Activated T-cell treated with anti-CD3 and anti-CD28 coated beads for 48 hours (primary cell): ENCODE results near the gene RPRD1B.

Experiments
- DNase-seq: peaks from one replicate; pipeline ENCODE4 v3.0.0-alpha.2; 2020; ENCODE audit warnings: low read depth

Gene RPRD1B, protein sequence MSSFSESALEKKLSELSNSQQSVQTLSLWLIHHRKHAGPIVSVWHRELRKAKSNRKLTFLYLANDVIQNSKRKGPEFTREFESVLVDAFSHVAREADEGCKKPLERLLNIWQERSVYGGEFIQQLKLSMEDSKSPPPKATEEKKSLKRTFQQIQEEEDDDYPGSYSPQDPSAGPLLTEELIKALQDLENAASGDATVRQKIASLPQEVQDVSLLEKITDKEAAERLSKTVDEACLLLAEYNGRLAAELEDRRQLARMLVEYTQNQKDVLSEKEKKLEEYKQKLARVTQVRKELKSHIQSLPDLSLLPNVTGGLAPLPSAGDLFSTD

DNA sequence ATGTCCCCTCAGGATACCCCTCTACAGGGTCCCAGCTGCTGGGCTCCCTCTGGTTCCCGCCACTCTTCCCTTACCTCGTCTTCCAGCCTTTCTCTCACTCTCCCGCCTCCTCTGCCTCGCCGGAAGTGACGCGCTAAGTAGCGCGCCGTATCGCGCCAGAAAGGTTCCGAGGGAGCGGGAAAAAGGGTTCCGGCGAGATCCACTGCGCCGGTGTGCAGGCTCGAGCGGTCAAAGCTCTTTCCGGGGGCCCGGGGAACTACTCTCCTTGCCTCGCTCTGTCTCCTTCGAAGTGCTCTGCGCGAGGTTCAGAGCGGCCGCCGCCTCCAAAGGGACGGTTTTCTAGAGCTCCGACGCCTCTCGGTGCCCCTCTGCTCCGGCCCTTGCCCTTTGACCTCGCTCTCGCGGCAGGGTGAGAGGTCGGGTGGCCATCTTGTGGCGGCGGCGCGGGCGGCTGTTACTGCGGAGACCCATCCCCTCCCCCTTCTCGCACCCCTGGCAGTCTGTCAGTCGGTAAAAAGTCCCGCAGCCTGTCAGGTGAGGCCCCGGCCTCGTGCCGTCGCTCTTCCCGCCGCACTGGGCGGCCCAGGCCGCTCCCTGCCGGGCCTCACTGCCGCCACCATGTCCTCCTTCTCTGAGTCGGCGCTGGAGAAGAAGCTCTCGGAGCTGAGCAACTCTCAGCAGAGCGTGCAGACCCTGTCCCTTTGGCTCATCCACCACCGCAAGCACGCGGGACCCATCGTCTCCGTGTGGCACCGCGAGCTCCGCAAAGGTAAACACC lies at the start of gene RPRD1B, which contains the start of gene TTI1:
Gene RPRD1B, plus strand, starts transcription at position 417 of the 778 bp plus-strand sequence. Its CDS starts 202 bp downstream, at position 619.
Gene TTI1, minus strand, starts transcription at position 127 of the 778 bp plus-strand sequence. CDS start 19,640 bp downstream, outside the sequence.
- peak; percentile 87 for DNase-seq

DNA sequence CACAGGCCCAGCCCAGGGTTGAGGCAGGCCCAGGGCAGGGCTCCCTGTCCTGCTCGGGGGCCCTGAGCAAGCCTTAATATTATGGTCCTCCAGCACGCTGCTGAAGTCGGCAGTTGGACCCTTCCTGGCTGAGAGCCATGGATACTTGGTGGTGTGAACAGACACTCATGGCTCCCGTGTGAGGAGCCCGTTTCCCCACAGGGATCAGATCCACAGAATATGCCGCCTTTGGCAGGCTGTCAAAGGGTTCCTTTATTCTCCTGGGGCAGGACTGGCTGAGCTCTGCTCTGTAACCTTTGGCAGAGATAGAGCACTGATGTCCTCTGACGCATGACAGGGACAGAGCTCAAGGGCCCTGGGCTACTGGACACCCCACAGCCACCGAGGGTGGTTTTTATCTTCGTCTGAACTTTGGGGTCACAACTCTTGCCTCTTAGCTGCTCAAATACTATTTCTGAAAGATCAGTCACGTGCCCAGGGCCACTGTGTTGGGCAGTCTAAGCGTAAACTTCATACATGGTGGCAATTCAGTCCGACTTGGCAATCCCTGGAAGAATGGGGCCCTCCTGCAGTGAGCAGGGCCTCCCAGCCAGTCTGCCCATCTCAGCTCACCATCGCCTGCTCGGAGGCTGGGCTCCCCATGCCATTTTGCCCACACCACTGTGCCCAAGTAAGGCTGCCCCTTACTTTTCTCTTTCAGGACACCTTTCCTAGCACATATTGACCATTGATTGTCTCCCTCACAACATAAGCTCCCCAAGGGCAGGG lies 49.3 kb upstream of the RPRD1B start:
- DNase-seq: no peak

DNA sequence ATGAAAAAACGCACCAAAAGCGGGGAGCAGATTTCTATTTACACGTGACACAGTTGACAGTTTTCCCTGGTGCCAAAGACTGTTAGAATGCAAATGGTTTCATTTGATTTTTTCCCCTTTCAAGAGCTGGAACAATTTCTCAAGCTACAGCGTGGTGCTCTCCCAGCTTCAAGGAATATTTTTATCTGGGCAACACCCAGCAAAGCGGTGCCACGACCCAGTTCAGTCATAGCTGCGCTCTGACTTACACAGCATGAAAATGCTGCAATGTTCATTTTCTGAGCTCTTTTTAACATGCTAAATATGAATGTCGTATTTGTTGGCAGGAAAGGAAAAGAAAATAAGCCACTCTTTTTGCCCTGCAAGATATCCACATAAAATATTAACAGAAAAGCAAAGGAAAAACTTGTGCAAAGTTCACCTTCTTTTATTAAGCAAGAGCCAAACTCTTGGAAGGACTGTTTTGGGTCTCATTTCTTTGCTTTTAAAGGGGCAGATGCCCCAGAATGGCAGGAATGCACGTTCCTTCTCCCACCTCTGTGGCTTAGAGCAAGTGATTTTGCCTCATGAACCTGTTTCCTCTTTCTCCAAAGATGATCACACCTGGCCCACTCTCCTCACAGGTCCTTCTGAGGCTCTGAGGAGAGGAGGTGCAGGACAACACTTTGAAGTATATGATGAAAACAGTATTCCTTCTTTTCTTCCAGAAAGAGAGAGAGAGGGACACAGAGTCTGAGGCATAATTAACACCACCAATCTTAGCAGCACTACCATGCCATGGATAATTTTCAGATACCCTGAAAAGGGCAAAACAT lies 47.3 kb upstream of the RPRD1B start:
- DNase-seq: no peak

DNA sequence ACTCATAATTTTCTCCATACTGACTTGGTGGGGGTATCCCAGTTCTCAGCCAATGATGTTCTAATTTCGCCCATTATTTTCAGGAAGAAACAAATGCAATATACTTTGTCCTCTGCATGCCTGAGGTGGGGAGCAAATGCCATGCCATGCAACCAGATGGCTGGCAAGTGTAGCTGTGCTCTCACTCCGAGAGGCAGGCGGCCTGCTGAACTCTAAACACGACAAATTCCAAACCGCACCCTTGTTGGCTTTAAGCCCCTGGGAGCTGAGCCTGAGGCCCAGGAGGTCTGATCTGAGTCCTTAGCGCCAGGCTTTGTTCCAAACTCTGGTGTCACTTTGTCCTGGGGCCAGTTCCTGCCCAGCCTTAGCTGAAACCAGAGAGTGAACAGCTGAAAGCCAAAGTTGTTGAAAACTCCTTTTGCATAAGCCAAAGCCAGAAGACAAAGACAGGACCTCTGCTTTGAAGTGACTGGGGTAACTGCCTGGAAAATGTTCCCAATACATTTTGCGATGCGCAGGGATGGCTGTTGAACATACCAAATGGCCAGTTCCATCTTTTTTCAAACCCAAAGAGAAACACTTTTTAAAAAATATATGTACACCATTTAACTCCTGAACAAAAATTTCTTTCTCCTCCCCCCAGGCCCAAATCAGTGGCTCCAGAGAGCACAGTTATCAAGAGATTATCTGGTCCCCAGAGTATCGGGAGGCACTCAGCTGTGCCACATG lies 46.5 kb upstream of the RPRD1B start:
- no peak for DNase-seq

DNA sequence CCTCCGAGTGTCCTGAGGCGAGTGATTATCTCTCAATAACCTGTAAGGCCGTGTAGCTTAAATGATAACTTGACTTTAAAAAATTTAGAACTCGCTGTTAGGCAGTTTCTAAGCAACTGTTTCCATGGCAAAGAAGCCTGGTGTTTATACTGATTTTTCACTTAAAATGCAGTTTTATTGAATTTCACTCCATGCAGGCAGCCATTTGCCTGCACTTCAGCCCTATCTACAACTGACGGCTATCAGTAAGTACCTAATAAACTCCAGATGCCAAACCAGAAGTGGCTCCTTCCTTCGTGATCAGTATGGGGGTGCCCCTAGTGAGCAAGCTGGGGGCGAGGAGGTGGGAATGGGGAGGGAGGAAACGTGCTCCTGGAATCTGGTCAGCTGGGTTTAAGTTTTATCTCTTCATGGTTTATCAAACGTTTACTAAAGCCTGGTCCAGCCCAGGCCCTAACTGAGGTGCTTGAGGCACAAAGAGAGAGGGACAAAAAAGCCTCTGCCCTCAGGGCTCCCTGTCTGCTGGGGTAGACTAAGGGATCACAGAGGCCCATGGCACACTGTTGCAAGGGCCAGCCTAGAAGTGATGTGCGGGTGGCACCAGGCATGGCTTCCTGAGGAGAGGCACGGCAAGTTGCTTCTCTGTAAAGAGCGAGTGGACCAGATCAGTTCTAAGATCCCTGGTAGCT lies 45.8 kb upstream of the RPRD1B start:
- no peak for DNase-seq

DNA sequence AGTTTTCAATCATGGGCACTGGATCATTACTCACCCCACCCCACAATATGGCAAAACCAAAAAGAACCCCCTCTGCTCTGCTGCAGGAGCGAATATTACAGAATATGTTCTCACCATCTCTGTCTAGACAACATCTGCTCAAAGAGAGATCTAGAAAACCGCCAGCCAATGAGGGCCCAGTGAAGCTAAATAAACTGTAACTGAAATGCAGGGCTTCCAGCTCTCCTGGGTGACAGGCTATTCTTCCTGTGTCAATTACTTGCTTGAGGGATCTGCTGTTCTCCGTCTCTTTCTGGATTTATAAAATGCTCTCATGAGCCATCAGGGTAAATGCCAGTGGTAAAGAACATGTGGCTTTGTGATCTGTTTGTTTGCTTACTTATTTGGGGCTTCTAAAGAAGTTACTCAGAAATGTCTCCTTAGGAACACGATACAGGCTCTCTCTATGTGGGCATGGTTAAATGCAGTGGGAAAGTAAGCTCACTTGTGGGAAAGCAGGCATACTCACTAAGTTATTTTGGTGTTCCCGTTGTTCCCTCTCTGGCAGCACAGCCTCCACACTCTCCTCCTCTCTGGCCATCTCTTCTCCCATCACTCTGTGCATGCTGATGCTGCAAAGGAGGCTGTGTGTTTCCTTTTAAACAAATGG lies 45.1 kb upstream of the RPRD1B start:
- no peak for DNase-seq

DNA sequence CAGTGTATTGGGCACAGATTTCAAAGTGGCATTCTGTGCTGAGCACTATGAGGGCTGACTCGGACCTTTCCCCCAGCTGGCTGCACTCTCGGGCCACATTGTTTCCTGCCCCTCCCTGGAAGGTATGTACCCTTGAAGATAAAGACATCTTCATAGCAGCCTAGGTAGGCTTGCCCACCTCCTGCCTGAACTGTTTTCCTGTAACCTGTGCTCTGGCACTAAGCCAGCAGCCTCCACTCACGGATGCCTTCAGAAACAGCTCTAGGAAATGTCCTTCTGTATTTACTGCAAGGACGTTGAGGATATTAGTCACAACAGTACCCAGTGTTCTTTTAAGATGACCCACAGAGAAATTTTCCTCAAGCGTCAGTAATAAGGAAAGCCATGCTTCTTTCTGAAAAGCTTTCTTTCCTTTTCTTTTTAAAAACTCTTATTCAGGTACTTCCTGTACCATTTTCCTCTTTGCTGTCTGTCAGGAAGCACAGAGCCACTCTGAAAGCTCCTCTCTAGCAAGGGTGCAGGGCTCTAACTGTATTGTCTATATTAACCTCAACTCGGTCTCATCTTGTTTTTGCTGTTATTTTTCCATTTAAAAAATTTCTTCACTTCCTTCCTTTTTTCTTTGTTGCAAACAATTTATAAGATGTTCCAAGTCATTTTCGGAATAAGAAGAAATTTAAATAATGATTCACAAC lies 43.8 kb upstream of the RPRD1B start:
- no peak for DNase-seq

DNA sequence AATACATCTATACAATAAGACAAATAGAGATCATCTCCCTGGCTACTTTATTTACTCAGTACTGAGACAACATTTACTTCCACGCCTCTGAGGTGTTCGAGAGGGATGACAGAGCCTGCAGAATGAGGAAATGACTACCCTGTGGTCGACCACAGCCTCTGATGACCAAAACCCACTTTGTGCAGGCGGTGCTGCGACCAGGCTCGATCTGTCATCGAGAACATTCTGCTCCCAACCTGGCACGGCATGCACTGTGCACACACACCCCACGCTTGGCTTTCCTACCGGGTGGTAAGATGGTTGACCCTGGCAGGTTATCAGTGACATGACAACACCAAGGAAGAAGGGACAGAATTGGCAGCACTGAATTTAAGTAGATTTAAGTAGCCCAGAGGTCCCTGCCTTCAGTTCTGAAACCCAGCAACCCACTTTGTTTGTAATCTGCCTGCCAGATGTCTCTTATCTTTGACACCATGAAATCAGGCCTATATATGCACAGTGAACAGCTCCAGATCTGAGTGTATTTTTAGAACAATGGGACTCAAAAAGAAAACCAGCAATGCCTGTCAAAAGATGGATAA lies 42.9 kb upstream of the RPRD1B start:
- peak; percentile 65 for DNase-seq

DNA sequence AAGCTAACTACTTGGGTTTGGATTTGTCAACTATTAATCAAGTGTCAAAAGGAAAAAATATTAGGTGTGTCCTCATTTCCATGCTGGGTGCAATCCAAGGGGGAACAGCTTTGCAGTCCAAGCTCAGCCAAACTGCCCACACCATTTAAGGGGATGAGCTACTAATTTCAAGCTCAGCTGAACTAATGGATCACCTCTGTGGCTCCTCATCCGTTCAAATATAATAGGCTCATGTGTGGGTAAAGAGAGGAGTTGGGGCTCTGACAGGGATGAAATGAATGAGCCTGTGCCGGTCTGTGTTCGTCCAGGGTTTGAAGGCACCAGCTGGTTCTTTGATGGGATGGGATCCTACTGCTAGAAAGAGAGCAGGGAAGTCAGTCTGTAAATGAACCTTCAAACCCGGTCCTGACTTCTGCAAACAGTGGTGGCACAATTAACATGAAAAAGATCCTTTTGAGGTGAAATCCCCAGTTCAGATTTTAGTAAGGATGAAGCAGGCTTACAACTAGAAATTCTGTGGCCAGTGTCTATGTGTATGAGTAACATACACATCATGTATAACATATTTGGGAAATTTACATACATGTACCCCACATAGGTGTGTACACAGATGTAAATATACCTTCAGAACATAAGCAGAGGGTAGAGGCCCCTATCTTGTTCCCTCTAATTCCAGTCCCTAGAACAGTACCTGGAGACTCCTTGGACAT lies 42.2 kb upstream of the RPRD1B start:
- no peak for DNase-seq

DNA sequence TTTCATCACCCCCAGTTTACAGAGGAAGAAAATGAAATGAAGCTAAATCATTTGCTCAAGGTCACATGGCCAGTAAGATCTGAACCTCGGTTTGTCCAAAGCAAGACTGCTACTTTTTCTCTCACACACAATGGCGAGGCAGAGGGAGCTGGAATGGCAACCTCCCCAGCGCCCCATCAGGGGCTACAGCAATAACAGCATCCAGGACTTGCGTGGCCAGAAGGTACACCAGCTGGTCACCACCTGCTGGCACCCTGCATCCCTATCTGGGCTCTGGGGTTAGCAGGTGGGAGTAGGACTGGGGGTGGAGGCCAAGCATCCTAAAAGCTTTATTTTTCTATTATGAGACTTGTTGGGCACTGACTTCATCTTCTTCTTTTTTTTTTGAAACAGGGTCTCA lies 41.6 kb upstream of the RPRD1B start:
- DNase-seq: no peak

DNA sequence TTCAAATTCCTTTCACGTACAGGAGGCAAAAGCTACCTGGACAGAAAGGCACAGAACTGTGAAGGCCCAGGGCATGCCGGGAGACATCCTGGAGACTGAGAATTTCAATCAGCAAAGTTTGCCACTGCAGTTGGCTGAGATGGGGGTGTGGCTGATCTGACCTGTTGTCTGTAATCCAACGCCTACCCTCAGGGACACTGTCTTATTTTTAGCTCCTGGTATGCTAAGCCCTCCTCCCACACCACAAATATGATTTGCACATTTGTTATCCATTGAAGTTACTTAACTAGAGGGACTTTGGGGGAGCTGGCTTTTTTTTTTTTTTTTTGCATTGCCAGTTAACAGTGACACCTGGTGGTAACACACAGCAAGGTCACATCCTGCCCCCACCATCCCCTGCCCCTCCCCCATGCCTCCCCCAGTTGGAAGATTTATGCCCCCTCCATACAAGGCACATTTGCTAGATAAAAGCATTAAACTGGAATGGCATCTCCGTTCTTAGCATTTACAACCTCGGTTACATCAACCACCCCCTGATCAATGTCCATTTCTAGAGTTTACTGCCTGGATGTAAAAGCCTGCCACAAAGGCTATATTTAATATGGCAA lies 40.6 kb upstream of the RPRD1B start:
- DNase-seq: no peak

DNA sequence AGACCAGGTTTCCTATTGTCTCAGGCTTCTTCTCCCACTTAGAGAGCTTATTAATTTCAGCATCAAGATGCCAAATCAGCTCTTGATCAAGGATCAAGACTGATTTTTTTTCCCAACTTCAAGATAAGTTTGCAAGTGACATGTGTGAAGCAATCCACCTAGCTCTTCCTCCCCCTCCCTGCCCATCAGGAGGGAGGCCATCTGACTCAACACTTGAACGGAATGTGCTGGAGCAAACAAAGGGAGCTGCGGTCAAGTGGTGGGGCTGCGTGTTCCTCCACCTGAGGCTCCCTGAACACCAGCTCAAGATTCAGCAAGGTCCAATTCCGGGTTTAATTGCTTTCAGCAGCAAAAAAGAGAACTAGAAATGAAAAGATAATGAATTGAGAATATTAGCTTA lies 39.0 kb upstream of the RPRD1B start:
- DNase-seq: no peak

DNA sequence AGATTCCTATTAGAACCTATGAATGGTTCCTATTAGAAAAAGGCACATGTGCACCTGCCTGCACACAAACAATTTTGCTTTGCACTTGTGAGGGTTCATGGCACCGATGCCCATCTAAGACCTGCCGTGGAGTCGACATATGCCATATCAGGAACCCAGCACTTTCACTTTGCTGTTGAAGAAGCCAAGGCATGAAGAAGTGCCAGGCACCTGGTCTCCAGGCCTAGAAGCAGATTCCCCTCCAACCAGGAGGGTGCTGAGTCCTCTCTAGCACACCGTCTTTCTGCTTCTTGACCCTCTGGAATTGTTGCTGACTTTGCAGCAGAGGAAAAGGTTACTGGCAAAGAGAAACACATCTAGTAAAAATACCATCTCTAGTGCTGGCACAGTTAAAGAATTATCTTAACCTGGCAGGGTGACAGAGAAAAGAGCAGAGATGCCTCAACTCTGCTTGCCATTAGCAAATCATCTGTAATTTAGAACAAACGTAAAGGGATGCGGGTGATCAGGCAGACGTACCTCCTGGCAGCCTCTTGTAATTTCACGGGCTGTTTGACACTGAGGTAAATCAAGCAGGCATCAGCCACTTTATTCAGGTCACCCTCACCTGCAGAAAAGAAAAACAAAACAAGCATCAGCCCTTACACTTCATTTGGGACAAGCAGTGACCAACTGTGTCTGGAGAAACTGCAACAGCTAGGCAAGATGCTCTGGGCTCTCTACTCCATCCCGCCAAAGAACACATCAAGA lies 37.5 kb upstream of the RPRD1B start:
- DNase-seq: no peak

DNA sequence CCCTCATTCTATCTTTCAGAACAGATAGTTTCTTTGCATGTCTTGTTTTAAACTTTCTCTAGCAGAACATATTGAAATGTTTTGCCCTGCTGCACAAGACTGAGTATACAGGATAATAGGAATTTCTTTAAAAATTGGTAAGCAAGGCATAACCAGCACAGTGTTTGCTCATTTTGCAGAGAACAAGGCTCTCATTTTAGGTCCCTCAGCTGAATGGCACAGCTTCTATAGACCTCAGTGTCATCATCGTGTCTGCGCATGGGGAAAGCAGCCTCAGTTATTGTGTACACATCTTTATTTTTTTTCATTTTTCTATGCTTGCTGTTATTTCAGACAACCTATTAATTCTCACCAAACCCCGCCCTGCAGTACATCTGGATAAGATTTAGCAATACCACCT lies 36.0 kb upstream of the RPRD1B start:
- DNase-seq: no peak

DNA sequence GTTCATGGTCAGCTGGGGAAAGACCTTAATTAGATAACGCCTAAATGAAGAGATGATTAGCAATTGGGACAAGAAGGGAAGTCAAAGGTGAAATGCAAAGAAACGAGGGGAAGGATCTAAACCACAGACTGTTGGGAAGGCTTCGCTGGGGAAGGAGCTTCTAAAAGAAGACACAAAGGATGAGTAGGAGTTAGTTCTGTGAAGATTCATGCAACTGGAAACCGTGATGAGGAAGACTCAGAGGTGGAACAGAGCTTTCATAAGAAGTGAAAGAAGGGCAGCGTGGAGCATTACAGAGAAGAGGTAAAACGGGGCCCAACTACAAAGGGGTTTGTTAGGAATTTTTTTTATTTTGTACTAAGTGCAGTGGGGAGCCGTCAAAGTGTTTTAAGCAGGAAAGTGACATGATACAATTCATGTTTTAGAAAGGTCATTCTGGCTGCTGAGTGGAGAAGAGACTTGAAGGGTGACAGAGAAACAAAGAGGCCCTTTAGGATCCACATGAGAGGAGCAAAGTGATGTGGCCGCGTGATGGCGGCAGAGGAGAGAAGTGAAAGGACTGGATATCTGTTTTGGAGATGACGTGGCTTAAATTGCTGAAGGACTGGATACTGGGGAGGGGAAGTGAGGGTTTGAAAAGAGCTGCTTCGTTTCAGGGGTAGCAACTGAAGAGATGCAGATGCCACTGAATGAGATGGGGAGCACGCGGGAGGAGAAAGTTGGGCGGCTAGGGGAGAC lies 33.9 kb upstream of the RPRD1B start:
- no peak for DNase-seq

DNA sequence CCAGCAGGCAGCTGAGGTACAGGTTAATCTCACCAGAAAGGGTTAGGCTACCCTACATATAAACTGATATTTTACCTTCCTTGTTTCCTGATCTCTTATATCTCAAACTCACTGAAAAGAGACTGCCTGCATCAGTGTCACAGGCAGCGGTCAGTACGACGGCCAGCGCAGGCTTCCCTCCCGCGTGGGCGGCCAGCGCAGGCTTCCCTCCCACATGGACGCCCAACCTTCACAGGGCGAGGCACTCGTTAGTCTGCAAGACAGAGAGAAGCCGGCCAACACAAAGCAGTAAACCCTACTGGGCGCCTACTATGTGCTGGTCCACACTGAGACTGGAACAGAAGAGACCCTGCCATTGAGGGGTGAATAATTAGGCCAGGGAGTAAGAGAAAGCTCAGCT lies 33.3 kb upstream of the RPRD1B start:
- no peak for DNase-seq
